DOHH2 (cell line): ENCODE measurements around the gene ZBTB7C.

Experiments used
- CTCF ChIP-seq: fragments of 200-600 bp; sonication (generic); IDR thresholded peaks from one replicate; pipeline ENCODE4 v1.5.1; 2014; ENCODE audit warnings: antibody characterized with exemption, mild to moderate bottlenecking, low read depth, low read length; ENCODE audit not compliant: poor library complexity, severe bottlenecking
- EZH2phosphoT487 ChIP-seq: fragments of 200-600 bp; sonication (generic); IDR thresholded peaks from 2 replicates; pipeline ENCODE4 v1.6.1; 2017; ENCODE audit warnings: borderline replicate concordance, mild to moderate bottlenecking, antibody characterized with exemption, low read length, moderate library complexity, mixed read lengths

- TF ChIP-seq CTCF (no peak), EZH2phosphoT487 (no peak)
Observed at GRCh38 chr18:48367557-48367956, 41.6 kb downstream of the ZBTB7C start.
